Measurements from ENCODE around the gene GLRB. TPM values are rescaled to one million over a fixed set of nuclear protein-coding genes. Genes with fewer than 3 reads are reported as not detected.

GLRB gene
- total RNA-seq, result 0.33 and 0.39 TPM in 2 replicates

GRCh38 chr4:157075811-157076577 lies at the start of gene GLRB:
TSS of gene GLRB (plus strand) at chr4:157076150. CDS start at chr4:157078025, 1,875 bp downstream.

GRCh38 chr4:157220371-157220881 lies 144.5 kb downstream of the GLRB start, which contains the start of gene GRIA2:
TSS of gene GRIA2 (plus strand) at chr4:157220728. CDS start at chr4:157221043, 315 bp downstream.

Small RNA genes lying within 50 kb of the gene (small RNA-seq; reads per million reads assigned to genes)
- gene RF00019, result not detected
- gene RNU6-582P, result not detected

Other genes with a start within 250 kb of the GLRB start
- gene PDGFC, start 104.4 kb upstream of the GLRB start, total RNA-seq, result 29.1 and 65.0 TPM in 2 replicates
- gene GRIA2, start 144.6 kb downstream of the GLRB start, total RNA-seq, result not detected in 2 replicates

All from placental epithelial cell (primary cell).